KG1 (cell line): Measurements from ENCODE around the gene HNF4A.

Experiments
- DNase-seq: peaks from one replicate; lab custom pipeline; 2025; lab: John Stamatoyannopoulos, UW

HNF4A gene

GRCh38 chr20:44406572-44407137, 51.2 kb downstream of the HNF4A start:
- DNase-seq, result no peak

GRCh38 chr20:44407402-44408184, 52.1 kb downstream of the HNF4A start:
- DNase-seq, result no peak

- DNase-seq, result no peak
Observed at GRCh38 chr20:44409132-44409600, 53.7 kb downstream of the HNF4A start.

GRCh38 chr20:44410583-44411019, 55.1 kb downstream of the HNF4A start:
- no peak for DNase-seq

- DNase-seq, result no peak
Observed at GRCh38 chr20:44411020-44411756, 55.7 kb downstream of the HNF4A start.

- DNase-seq, result no peak
Observed at GRCh38 chr20:44411757-44412401, 56.4 kb downstream of the HNF4A start.

- no peak for DNase-seq
Observed at GRCh38 chr20:44412402-44413144, 57.1 kb downstream of the HNF4A start.

- no peak for DNase-seq
Observed at GRCh38 chr20:44413575-44414345, 58.3 kb downstream of the HNF4A start.

- DNase-seq, result no peak
Observed at GRCh38 chr20:44414346-44414714, 58.8 kb downstream of the HNF4A start.

GRCh38 chr20:44414808-44415207, 59.3 kb downstream of the HNF4A start:
- DNase-seq, result no peak

GRCh38 chr20:44415833-44416715, 60.6 kb downstream of the HNF4A start:
- DNase-seq, result no peak

GRCh38 chr20:44418069-44418905, 62.8 kb downstream of the HNF4A start:
- DNase-seq, result no peak

GRCh38 chr20:44419131-44419844, 63.8 kb downstream of the HNF4A start:
- DNase-seq, result no peak

- DNase-seq, result no peak
Observed at GRCh38 chr20:44420497-44420896, 65.0 kb downstream of the HNF4A start.

GRCh38 chr20:44422083-44422482, 66.6 kb downstream of the HNF4A start:
- no peak for DNase-seq

GRCh38 chr20:44423480-44423879, 68.0 kb downstream of the HNF4A start:
- no peak for DNase-seq

- no peak for DNase-seq
Observed at GRCh38 chr20:44424039-44424495, 68.6 kb downstream of the HNF4A start.

- DNase-seq, result no peak
Observed at GRCh38 chr20:44425923-44426322, 70.4 kb downstream of the HNF4A start.
